ENCODE data around the gene TEX35.

The TEX35 gene

GRCh38 chr1:178512566-178513277 is at the start of gene TEX35:
TEX35 (plus strand) TSS chr1:178513109; CDS start chr1:178513189, 80 bp downstream.
- no peak for DNase-seq (ENCODE audit: low read depth, low spot score)

- no peak for DNase-seq (ENCODE audit: low read depth, low spot score)
Observed at GRCh38 chr1:178464141-178464540, 48.8 kb upstream of the TEX35 start.

- no peak for DNase-seq (ENCODE audit: low read depth, low spot score)
Observed at GRCh38 chr1:178464566-178464965, 48.3 kb upstream of the TEX35 start.

GRCh38 chr1:178465011-178465410 is 47.9 kb upstream of the TEX35 start:
- DNase-seq (ENCODE audit: low read depth, low spot score), result no peak

- no peak for DNase-seq (ENCODE audit: low read depth, low spot score)
Observed at GRCh38 chr1:178467837-178468236, 45.1 kb upstream of the TEX35 start.

- DNase-seq (ENCODE audit: low read depth, low spot score), result peak; percentile 49
Observed at GRCh38 chr1:178470411-178470960, 42.4 kb upstream of the TEX35 start.

- no peak for DNase-seq (ENCODE audit: low read depth, low spot score)
Observed at GRCh38 chr1:178472531-178472930, 40.4 kb upstream of the TEX35 start.

GRCh38 chr1:178477373-178477772 is 35.5 kb upstream of the TEX35 start:
- DNase-seq (ENCODE audit: low read depth, low spot score), result no peak

- no peak for DNase-seq (ENCODE audit: low read depth, low spot score)
Observed at GRCh38 chr1:178477841-178478240, 35.1 kb upstream of the TEX35 start.

GRCh38 chr1:178483251-178483957 is 29.5 kb upstream of the TEX35 start:
- no peak for DNase-seq (ENCODE audit: low read depth, low spot score)

GRCh38 chr1:178484698-178485225 is 28.1 kb upstream of the TEX35 start:
- DNase-seq (ENCODE audit: low read depth, low spot score), result no peak

GRCh38 chr1:178485541-178485981 is 27.3 kb upstream of the TEX35 start:
- DNase-seq (ENCODE audit: low read depth, low spot score), result no peak

- DNase-seq (ENCODE audit: low read depth, low spot score), result no peak
Observed at GRCh38 chr1:178486100-178487069, 26.5 kb upstream of the TEX35 start.

- DNase-seq (ENCODE audit: low read depth, low spot score), result no peak
Observed at GRCh38 chr1:178487070-178487615, 25.8 kb upstream of the TEX35 start.

- no peak for DNase-seq (ENCODE audit: low read depth, low spot score)
Observed at GRCh38 chr1:178488393-178488792, 24.5 kb upstream of the TEX35 start.

- no peak for DNase-seq (ENCODE audit: low read depth, low spot score)
Observed at GRCh38 chr1:178489399-178489798, 23.5 kb upstream of the TEX35 start.

- DNase-seq (ENCODE audit: low read depth, low spot score), result no peak
Observed at GRCh38 chr1:178490136-178490535, 22.8 kb upstream of the TEX35 start.

- DNase-seq (ENCODE audit: low read depth, low spot score), result no peak
Observed at GRCh38 chr1:178490967-178491366, 21.9 kb upstream of the TEX35 start.

- DNase-seq (ENCODE audit: low read depth, low spot score), result no peak
Observed at GRCh38 chr1:178491721-178492120, 21.2 kb upstream of the TEX35 start.

- no peak for DNase-seq (ENCODE audit: low read depth, low spot score)
Observed at GRCh38 chr1:178492341-178492740, 20.6 kb upstream of the TEX35 start.

- DNase-seq (ENCODE audit: low read depth, low spot score), result no peak
Observed at GRCh38 chr1:178493301-178493741, 19.6 kb upstream of the TEX35 start.
